CD4-positive, alpha-beta T cell treated with Interleukin-12 subunit alpha and Interleukin-12 subunit beta, for 1 hour (primary cell): ENCODE measurements around the gene MGAT5.
"Not testable (repeated sequence)": the region's sequence is repeated elsewhere in the genome, so short reads cannot be mapped to it uniquely, and the experiment has no call there.

Experiments
- DNase-seq: peaks from one replicate; pipeline ENCODE4 v3.0.0-alpha.2; 2020

MGAT5 gene

GRCh38 chr2:134280726-134281125, 26.9 kb downstream of the MGAT5 start:
- no peak for DNase-seq

DNA sequence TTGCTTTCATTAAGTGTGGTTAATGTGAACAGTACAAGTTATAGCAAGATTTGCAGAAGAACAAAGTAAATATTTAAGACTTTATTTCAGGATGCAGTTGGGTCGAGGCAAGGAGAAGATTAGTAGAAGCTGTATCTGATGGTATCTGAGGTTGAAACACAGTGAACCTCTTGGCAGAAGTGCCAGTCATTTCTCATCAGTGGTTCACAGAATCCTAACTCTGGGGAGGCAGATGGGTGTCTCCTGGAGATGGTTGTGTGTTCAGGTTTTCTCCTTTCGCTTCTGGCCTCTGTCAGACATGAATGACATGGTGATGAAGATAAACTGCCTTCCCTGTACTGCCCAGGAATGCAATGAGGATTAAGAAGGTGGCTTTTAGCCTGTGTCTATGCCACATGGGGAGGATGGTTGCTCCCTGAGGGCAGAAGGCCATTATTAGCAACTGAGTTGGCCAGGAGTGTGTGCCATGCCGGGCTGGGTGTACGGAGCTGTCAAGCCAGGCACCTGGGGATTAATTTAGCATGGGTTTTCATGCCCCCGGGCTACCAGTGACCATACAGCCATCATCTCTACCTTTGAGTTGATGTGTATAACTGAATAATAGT, 28.0 kb downstream of the MGAT5 start:
- DNase-seq = no peak

DNA sequence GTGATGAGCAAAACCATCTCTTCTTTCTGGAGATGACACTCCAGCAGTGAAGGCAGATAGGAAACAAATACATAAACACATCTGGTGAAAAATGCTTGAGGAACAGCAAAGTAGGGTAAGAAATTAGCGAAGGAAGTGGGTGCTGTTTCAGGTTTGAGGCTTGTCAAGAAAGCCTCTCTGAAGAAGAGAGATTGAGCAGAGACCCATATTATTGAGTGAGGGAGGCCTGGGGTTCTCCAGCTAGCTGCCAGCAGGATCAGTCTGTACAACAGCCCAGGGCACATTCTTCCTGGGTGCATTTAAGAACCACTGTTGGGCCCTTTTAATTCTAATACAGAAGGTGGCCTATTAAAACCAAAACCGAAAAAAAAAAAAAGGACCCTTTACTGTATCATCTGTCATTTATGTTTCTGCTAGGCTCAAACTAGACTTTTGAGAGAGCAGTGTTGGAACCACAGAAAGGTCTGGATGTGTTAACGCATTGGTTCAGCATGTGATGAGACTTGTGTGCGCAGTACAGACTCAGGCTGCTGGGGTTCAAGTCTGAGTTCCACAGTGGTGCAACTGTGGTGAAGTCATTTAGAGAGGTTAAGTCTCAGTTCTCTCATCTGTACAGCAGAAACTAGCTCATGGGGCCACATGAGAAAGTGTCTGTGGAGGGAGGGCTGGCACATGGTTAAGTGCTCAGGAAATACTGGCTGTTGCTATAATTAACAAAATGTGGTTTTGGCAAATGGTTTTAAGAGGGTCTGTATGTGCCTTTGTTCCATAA, 28.9 kb downstream of the MGAT5 start:
- DNase-seq = peak; percentile 29

DNA sequence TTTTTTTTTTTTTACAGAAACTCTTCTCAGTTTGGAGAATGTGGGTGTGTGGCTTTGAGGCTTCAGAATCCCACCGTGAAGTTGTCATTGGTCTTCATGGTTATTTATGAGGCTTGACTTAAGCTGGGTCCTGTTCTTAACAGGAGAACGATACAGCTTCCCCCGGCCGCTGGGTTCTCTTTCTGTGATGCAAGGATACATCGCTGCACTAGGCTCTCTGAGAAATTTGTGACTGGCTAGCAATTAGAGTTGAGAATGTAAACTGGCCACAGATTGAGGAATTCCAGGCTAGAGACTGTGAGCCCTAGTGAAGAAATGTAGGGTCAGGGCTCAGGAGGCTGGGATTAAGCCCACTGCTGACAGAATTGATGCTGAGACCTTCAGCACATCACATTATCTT, 29.8 kb downstream of the MGAT5 start:
- DNase-seq = no peak

DNA sequence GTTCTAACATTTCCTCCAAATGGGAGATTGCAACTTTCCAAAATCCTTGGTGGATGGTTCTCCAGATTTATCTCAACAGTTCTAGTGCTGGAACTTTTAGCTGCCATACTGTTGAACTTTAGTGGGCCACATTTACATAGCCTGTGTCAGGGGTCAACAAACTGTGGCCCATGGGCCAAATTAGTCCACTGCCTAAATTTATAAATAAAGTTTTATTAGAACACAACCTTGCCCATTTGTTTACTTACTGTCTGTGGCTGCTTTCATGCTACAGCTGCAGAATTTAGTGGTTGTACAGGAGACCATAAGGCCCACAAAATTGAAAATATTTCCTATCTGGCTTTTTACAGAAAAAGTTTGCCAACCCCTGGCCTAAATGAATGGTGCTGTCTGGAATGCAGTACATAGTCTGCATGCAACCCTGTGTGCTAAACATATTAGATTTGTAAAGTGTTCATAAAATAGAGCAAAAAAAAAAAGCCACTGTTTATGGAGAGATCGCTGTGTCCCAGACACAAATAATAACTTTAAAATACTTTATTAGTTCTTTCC, 30.3 kb downstream of the MGAT5 start:
- DNase-seq = no peak

- DNase-seq = peak; percentile 13
These were observed 33.5 kb downstream of the MGAT5 start for GRCh38 chr2:134287323-134287722.

DNA sequence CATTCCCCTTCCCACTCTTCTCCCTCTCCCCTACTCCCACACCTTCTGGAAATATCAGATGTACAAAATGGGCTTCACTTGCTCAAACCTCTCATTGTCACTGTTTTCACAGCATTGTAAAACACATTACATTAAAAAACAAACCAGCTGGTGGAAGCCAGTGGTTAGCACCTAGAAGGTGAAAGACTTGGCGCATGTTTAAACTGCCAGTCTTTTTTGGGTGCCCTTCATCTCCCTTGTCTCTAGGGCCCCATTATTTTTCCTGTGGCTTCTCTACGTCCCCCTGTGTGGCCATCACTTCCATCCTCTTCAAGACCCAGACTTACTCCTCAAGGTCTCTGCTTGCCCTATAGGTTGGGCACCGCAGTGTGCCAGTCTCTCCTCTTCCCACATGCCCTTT, 34.9 kb downstream of the MGAT5 start:
- peak; percentile 18 for DNase-seq

- peak; percentile 13 for DNase-seq
These were observed 35.4 kb downstream of the MGAT5 start for GRCh38 chr2:134289225-134289624.

- DNase-seq = peak; percentile 32
These were observed 36.5 kb downstream of the MGAT5 start for GRCh38 chr2:134290358-134290757.

DNA sequence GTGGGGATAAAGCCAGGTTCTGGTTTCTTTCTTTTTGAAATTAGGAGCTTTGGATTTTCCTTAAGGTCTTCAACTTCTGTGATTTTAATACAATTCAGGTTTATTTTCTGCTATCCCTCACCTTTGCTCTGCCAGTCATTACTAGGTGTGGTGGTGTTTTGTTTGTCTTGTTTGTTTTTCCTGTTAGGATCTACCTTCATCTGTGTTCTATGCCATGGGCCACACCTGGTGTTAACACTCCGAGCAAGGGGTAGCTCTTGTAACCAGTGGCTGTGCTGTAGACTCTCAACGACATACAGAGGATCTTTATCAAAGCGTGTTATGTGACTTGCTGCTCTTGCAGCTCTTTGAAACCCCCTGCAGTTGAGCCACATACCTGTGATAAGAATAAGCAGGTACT, 38.6 kb downstream of the MGAT5 start:
- DNase-seq = no peak

GRCh38 chr2:134293719-134294537, 40.1 kb downstream of the MGAT5 start:
- no peak for DNase-seq

GRCh38 chr2:134294598-134294997, 40.7 kb downstream of the MGAT5 start:
- DNase-seq = not testable (repeated sequence)

GRCh38 chr2:134295441-134295840, 41.6 kb downstream of the MGAT5 start:
- DNase-seq = no peak

DNA sequence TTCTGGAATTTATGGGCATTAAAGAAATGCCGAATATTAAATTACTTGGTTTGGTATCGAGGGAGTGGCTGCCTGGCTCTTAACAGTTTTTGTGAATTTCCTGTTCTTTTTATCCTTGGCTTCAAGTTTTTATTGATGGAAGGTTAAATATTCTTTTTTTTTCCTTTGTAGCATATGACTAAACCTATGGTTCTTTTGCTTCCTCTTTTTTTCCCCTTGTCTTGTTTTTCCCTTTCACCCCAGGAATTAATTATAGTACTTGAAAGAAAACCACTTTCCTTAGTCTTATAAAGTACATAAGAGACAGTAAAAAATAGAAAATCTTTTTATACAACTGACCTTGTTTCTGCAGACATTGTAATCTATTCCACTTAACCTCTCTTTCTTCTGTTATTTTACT, 42.4 kb downstream of the MGAT5 start:
- DNase-seq = no peak

GRCh38 chr2:134299334-134299733, 45.5 kb downstream of the MGAT5 start:
- DNase-seq = no peak

- DNase-seq = no peak
These were observed 46.7 kb downstream of the MGAT5 start for GRCh38 chr2:134300585-134300984.

GRCh38 chr2:134301099-134301927, 47.4 kb downstream of the MGAT5 start:
- DNase-seq = no peak

DNA sequence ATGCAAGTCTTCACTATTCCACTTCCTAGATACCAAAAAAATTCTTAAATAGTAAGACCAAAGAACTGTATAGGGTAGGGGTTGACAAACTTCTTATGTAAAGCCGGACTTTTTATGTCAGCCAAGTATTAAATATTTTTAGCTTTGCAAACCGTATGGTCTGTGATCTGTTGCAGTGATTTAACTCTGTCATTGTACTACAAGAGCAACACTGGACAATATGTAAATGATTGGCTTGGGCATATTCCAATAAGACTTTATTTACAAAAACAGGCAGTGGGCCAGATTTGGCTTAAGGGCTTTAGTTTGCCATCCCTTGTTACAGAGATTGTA, 48.0 kb downstream of the MGAT5 start:
- no peak for DNase-seq

GRCh38 chr2:134304394-134305108, 50.7 kb downstream of the MGAT5 start:
- DNase-seq = no peak

GRCh38 chr2:134305109-134305491, 51.2 kb downstream of the MGAT5 start:
- DNase-seq = peak; percentile 35

DNA sequence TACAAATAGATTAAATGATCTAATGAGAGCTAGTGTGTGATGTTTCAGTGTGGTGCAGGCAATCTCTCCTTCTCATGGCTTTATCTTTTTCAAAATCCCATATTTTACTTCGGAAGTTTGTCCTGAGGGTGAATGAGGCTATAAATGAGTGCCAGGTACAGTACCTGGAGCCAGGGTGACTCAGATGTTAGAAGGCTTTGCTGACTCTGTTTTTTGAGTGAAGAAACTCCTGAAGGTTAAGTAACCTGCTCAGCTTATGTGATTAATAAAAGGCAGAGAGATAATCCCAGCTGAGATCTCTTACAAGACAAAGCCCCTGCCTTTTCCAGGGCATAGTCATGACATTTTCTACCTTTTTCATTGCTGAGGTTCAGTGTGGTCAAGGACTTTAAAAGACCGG, 52.6 kb downstream of the MGAT5 start:
- no peak for DNase-seq

DNA sequence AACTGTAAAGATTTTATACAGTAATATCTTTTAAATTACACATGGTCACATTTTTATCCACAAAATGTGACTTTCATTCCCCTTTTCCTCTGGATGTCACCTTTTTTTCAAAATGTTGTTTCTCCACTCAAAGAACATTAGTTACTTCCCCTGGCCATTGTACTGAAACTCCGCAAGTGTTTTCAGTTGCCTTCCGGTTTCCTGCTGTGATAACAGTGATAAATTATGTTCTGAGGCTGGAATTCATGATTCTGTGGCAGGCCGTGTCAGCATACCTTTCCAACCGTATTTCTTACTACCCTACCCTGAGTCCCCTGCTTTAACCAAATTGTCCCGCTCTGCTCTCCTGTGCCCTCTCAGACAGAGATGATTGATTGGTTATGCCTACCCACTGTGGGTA, 53.5 kb downstream of the MGAT5 start:
- no peak for DNase-seq
